Body of pancreas (tissue), 4 donors: ENCODE results near the gene TRNT1.

Experiments
- CTCF ChIP-seq, 7 experiments: fragments of 450-650 bp in 4 of 7; fragments of 200-600 bp in 3 of 7; sonication (generic) in 3 of 7; IDR thresholded peaks; one replicate each; pipeline ENCODE4 v1.5.1; 2016 to 2019; ENCODE audit warnings: antibody characterized with exemption in 7 of 7
- POLR2A ChIP-seq, 3 donors: fragments of 450-650 bp; IDR thresholded peaks; one replicate each; pipeline ENCODE4 v1.6.1; 2016; ENCODE audit warnings: antibody characterized with exemption in 3 of 3, mild to moderate bottlenecking in 2 of 3

- TF ChIP-seq CTCF (IDR thresholded peaks at IDR 0.05), result peak in 1 of 7 experiments; percentile 13
- peak; percentile 90 to 94 (median 94) for TF ChIP-seq POLR2A (IDR thresholded peaks at IDR 0.05)
Observed at GRCh38 chr3:3126477-3127431, at the start of gene TRNT1.
